ENCODE measurements around the gene ZSCAN9. TPM values are rescaled to one million over a fixed set of nuclear protein-coding genes. Genes with fewer than 3 reads are reported as not detected.
A peak's percentile ranks its signal among the peaks of the same experiment; 100 is the strongest.

The ZSCAN9 gene
- total and polyA plus RNA-seq, 9 of the 15 experiments (the other 6 are each of a cell fraction or from before 2014, with no cell fraction given), result 18.8 to 48.9 (median 28.7) TPM

DNA sequence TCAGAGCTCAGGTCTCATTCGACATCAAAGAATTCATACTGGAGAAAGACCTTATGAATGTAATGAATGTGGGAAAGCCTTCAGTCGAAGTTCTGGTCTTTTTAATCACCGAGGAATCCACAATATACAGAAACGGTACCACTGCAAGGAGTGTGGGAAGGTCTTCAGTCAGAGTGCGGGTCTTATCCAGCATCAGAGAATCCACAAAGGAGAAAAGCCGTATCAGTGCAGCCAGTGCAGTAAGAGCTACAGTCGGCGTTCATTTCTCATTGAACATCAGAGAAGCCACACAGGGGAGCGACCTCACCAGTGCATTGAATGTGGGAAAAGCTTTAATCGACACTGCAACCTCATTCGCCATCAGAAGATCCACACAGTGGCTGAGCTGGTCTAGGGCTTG is 7.7 kb downstream of the ZSCAN9 start:
- Histone ChIP-seq H3K79me2 (ENCODE audit: control insufficient read depth, insufficient read depth, low read length) (0 out of 3 replicates have a peak, but pooled peaks cover 1% of the 10 kb centered on the region), H3K9me3 (replicated peaks; ENCODE audit: control insufficient read depth, insufficient read depth, low read depth, low read length) (no peaks in the 10 kb centered on the region), H3K27ac (ENCODE audit: extremely low read depth, low read depth, low read length) (no peak overlapping the region), H3K27me3 (ENCODE audit: control insufficient read depth in 2 of 2, insufficient read depth in 2 of 2, low read length in 2 of 2) (no peaks in the 10 kb centered on the region), H3K9me1 (ENCODE audit: control insufficient read depth, insufficient read depth, low read length) (no peaks in the 10 kb centered on the region), H4K20me1 (replicated peaks; ENCODE audit: control insufficient read depth, insufficient read depth, low read length) (no peaks in the 10 kb centered on the region), H3K36me3 (ENCODE audit: control insufficient read depth, insufficient read depth, low read length) (peaks cover 66% of the 10 kb centered on the region), H3K4me1 (replicated peaks in 1 of 2; ENCODE audit: control insufficient read depth in 2 of 2, insufficient read depth in 2 of 2, low read length in 2 of 2) (peaks cover 0 to 4% of the 10 kb centered on the region in 2 experiments; a peak in 1 of 5 replicates), H2AFZ (ENCODE audit: low read depth, low read length) (no peak overlapping the region), H3K4me3 (no peak overlapping the region), H3K4me2 (ENCODE audit: insufficient read depth, low read length) (no peak overlapping the region), H3K9ac (ENCODE audit: insufficient read depth in 1 of 2, low read depth in 2 of 2, low read length in 2 of 2) (no peak overlapping the region)
- no TSS peak for BruUV-seq (replicated peaks)
- 97% methylated on average over 11 of the region's 11 CpGs for WGBS (ENCODE audit: insufficient coverage, low coverage, missing lambda C conversion rate)
- FAIRE-seq (no peak), DNase-seq (ENCODE audit: extremely low read depth in 1 of 4, low spot score in 3 of 4) (no peak), ATAC-seq (peak; percentile 29)
- ChIA-PET POLR2A (interaction anchor here (0.6 to 2.0 kb wide), 7 partner anchors 12 to 110 kb away, joined by 3 to 10 read pairs (median 4); partner anchors contain the start of gene PGBD1), CTCF (ENCODE audit: low intra/inter-chr PET ratio) (no interaction called here)
- intact Hi-C loops (cut with micrococcal nuclease) (no loop called here), in situ Hi-C loops (cut with MboI) (no loop called here)
- TF ChIP-seq, protein P1, sequence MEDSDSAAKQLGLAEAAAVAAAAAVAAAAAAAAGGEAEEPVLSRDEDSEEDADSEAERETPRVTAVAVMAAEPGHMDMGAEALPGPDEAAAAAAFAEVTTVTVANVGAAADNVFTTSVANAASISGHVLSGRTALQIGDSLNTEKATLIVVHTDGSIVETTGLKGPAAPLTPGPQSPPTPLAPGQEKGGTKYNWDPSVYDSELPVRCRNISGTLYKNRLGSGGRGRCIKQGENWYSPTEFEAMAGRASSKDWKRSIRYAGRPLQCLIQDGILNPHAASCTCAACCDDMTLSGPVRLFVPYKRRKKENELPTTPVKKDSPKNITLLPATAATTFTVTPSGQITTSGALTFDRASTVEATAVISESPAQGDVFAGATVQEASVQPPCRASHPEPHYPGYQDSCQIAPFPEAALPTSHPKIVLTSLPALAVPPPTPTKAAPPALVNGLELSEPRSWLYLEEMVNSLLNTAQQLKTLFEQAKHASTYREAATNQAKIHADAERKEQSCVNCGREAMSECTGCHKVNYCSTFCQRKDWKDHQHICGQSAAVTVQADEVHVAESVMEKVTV (CRISPR knock-in tag; IDR thresholded peaks at IDR 0.05), result 0 out of 2 replicates have a peak, but pooled peaks have one; percentile 7
- TF ChIP-seq RBFOX2 (IDR thresholded peaks at IDR 0.05; ENCODE audit: low read depth, low read length), result no peak
- TF ChIP-seq, protein P2, sequence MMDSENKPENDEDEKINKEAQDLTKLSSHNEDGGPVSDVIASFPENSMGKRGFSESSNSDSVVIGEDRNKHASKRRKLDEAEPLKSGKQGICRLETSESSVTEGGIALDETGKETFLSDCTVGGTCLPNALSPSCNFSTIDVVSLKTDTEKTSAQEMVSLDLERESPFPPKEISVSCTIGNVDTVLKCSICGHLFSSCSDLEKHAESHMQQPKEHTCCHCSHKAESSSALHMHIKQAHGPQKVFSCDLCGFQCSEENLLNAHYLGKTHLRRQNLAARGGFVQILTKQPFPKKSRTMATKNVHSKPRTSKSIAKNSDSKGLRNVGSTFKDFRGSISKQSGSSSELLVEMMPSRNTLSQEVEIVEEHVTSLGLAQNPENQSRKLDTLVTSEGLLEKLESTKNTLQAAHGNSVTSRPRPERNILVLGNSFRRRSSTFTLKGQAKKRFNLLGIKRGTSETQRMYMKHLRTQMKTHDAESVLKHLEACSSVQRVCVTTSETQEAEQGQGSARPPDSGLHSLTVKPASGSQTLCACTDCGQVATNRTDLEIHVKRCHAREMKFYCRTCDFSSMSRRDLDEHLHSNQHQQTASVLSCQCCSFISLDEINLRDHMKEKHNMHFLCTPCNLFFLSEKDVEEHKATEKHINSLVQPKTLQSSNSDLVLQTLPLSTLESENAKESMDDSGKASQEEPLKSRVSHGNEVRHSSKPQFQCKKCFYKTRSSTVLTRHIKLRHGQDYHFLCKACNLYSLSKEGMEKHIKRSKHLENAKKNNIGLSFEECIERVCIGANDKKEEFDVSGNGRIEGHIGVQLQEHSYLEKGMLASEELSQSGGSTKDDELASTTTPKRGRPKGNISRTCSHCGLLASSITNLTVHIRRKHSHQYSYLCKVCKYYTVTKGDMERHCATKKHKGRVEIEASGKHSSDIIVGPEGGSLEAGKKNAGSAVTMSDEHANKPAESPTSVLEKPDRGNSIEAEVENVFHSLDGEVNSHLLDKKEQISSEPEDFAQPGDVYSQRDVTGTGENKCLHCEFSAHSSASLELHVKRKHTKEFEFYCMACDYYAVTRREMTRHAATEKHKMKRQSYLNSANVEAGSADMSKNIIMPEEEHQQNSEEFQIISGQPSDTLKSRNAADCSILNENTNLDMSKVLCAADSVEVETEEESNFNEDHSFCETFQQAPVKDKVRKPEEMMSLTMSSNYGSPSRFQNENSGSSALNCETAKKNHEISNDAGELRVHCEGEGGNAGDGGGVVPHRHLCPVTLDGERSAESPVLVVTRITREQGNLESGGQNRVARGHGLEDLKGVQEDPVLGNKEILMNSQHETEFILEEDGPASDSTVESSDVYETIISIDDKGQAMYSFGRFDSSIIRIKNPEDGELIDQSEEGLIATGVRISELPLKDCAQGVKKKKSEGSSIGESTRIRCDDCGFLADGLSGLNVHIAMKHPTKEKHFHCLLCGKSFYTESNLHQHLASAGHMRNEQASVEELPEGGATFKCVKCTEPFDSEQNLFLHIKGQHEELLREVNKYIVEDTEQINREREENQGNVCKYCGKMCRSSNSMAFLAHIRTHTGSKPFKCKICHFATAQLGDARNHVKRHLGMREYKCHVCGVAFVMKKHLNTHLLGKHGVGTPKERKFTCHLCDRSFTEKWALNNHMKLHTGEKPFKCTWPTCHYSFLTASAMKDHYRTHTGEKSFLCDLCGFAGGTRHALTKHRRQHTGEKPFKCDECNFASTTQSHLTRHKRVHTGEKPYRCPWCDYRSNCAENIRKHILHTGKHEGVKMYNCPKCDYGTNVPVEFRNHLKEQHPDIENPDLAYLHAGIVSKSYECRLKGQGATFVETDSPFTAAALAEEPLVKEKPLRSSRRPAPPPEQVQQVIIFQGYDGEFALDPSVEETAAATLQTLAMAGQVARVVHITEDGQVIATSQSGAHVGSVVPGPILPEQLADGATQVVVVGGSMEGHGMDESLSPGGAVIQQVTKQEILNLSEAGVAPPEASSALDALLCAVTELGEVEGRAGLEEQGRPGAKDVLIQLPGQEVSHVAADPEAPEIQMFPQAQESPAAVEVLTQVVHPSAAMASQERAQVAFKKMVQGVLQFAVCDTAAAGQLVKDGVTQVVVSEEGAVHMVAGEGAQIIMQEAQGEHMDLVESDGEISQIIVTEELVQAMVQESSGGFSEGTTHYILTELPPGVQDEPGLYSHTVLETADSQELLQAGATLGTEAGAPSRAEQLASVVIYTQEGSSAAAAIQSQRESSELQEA (IDR thresholded peaks at IDR 0.05; ENCODE audit: low read depth), result no peak
- peak; percentile 19; the same call in 1 of the 2 replicates for TF ChIP-seq ATF7 (IDR thresholded peaks at IDR 0.05)
- TF ChIP-seq JUNB (CRISPR knock-in tag; conservative IDR thresholded peaks at IDR 0.05), result no peak
- no peak for TF ChIP-seq KAT2B (IDR thresholded peaks at IDR 0.05; ENCODE audit: low read depth, low read length)
- TF ChIP-seq XRCC5 (IDR thresholded peaks at IDR 0.05; ENCODE audit: low read depth, low read length), result no peak
- peak; percentile 14; the same call in 1 of the 2 replicates for TF ChIP-seq ZNF239 (CRISPR knock-in tag; IDR thresholded peaks at IDR 0.05)
- TF ChIP-seq ZNF75A (CRISPR knock-in tag; IDR thresholded peaks at IDR 0.05), result peak; percentile 97
- 0 out of 2 replicates have a peak, but pooled peaks have one; percentile 35 for TF ChIP-seq NFRKB (IDR thresholded peaks at IDR 0.05; ENCODE audit: low read depth)
- peak; percentile 89; the same call in 1 of the 2 replicates for TF ChIP-seq TRIM28 (IDR thresholded peaks at IDR 0.05)
- TF ChIP-seq ZNF445 (CRISPR knock-in tag; IDR thresholded peaks at IDR 0.05; ENCODE audit: low read depth), result peak; percentile 91
- no peak for TF ChIP-seq SAFB (IDR thresholded peaks at IDR 0.05; ENCODE audit: borderline replicate concordance, low read depth, low read length)
- TF ChIP-seq ZNF324 (CRISPR knock-in tag; IDR thresholded peaks at IDR 0.05), result no peak
- TF ChIP-seq CBX3 (IDR thresholded peaks at IDR 0.05; ENCODE audit: borderline replicate concordance in 1 of 2, low read length in 2 of 2), result peak in 1 of 2 experiments; percentile 38; a peak in 1 of 3 replicates

Data from K562 (cell line).